ENCODE measurements around the gene SPSB4.
A peak's percentile ranks its signal among the peaks of the same experiment; 100 is the strongest.
"Not testable (repeated sequence)": the region's sequence is repeated elsewhere in the genome, so short reads cannot be mapped to it uniquely, and the experiment has no call there.

The SPSB4 gene

DNA sequence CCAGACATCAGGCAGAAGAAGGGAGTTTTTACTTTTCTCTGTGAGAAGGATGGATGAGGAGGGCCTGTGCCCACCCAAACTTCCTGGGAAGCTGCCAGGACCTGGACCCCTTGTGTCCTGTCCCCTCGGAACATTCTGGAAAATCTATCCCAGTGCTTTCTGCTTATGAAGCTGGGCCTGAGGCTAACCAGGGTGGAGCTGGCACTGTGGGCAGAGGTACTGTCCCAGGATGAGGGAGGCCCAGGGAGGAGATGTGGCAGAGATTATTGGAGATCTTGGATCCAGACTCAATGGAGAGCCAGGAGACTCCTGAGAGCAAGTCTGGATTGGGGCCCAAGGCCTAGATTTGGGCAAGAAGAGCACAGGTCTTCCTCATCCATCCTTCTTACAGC lies 44.4 kb downstream of the SPSB4 start:
- no peak for DNase-seq (ENCODE audit: low read depth)

- no peak for DNase-seq (ENCODE audit: low read depth)
Observed at GRCh38 chr3:141096164-141096563, 45.0 kb downstream of the SPSB4 start.

GRCh38 chr3:141096981-141097380 lies 45.8 kb downstream of the SPSB4 start:
- no peak for DNase-seq (ENCODE audit: low read depth)

GRCh38 chr3:141100112-141100511 lies 49.0 kb downstream of the SPSB4 start:
- no peak for DNase-seq (ENCODE audit: low read depth)

GRCh38 chr3:141100531-141101320 lies 49.6 kb downstream of the SPSB4 start:
- no peak for DNase-seq (ENCODE audit: low read depth)

DNA sequence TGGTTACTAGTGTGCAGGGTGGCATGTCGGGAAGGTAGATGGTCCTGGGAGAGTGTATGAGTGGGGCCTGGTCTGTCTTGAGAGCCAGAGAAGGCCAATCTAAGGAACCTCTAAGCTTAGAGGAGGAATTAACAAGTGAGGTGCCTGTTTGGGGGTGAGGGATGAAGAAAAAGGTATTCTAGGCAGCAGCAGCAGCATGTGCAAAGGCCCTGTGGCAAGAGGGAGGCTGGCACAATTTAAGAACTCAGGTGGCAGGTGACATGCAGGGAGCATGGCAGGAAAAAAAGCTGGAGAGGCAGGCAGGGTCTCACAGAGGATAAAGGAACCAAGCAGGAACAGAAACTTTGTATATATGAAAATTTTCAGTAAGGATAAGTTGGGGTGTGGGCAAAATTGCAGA lies 51.2 kb downstream of the SPSB4 start:
- DNase-seq (ENCODE audit: low read depth) = no peak

- no peak for DNase-seq (ENCODE audit: low read depth)
Observed at GRCh38 chr3:141103067-141103466, 51.9 kb downstream of the SPSB4 start.

DNA sequence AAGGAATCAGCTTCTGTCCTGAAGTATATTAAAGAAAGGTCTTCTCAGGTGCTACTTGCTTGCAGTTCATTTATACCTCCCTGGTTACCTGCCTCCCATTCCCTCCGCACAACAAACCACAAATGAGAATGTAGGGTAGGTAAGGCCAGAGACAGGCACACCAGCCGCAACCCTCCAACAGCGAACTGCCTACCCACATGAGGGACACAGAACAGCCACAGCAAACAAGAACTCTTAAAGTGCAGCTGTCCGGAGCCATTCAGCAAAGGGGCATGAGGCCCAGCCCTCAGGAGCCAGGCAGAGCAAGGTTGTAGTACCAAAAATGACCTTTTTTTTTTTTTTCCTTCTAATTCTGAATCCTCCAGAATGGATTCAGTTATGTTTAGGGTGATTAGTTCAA lies 52.4 kb downstream of the SPSB4 start:
- DNase-seq (ENCODE audit: low read depth) = no peak

GRCh38 chr3:141104151-141104821 lies 53.1 kb downstream of the SPSB4 start:
- no peak for DNase-seq (ENCODE audit: low read depth)

- DNase-seq (ENCODE audit: low read depth) = peak; percentile 21
Observed at GRCh38 chr3:141105828-141106628, 54.9 kb downstream of the SPSB4 start.

DNA sequence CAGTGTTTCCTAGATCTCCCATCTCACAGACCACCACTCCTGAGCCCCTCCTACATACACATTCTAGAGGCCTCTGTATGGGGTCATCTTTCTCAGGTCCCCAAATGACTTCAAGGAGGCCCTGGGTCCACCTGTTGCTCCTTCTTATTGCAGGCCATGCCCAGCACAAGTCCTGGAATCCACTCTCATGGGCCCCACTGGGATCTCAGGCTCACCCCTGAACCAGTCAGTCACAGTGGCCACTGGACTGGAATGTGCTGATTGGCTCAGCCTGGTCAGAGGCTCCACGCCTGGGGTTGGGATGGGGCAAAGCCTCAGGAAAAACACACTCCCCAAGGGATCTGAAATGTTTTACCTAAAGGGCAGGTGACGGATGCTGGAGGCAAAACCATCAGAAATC lies 55.7 kb downstream of the SPSB4 start:
- DNase-seq (ENCODE audit: low read depth) = no peak

- no peak for DNase-seq (ENCODE audit: low read depth)
Observed at GRCh38 chr3:141108039-141108438, 56.9 kb downstream of the SPSB4 start.

DNA sequence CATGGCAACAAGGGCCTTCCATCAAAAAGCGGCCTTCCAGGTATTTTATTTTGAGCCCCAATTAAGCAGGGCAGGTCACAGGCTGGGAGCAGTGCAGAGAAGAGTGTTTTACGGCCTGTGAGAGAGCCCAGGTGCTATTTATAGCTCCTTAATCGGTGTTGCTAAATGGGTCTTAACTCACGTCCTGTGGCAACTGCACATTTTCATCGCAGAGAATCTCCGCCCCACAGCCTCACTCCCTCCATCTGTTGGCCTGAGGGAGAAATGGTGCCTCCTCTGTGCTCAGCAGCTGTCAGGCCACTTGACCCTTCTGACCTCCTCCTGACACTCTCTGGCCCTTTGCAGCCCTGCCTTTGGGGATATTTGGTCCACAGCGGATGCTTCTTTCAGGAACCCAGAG lies 58.6 kb downstream of the SPSB4 start:
- DNase-seq (ENCODE audit: low read depth) = no peak

GRCh38 chr3:141110322-141110721 lies 59.2 kb downstream of the SPSB4 start:
- no peak for DNase-seq (ENCODE audit: low read depth)

- DNase-seq (ENCODE audit: low read depth) = no peak
Observed at GRCh38 chr3:141111364-141112155, 60.4 kb downstream of the SPSB4 start.

GRCh38 chr3:141112686-141113297 lies 61.6 kb downstream of the SPSB4 start:
- no peak for DNase-seq (ENCODE audit: low read depth)

DNA sequence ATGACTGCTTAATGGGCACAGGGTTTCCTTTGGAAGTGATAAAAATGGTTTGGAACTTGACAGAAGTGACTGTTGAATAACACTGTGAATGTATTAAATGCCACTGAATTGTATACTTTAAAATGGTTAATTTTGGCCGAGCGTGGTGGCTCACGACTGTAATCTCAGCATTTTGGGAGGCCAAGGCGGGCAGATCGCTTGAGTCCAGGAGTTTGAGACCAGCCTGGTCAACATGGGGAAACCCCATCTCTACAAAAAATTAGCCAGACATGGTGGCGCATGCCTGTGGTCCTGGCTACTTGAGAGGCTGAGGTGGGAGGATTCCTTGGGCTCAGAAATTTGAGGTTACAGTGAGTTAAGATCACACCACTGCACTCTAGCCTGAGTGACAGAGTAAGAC lies 62.5 kb downstream of the SPSB4 start:
- not testable (repeated sequence) for DNase-seq (ENCODE audit: low read depth)

GRCh38 chr3:141114179-141114745 lies 63.1 kb downstream of the SPSB4 start:
- DNase-seq (ENCODE audit: low read depth) = no peak

DNA sequence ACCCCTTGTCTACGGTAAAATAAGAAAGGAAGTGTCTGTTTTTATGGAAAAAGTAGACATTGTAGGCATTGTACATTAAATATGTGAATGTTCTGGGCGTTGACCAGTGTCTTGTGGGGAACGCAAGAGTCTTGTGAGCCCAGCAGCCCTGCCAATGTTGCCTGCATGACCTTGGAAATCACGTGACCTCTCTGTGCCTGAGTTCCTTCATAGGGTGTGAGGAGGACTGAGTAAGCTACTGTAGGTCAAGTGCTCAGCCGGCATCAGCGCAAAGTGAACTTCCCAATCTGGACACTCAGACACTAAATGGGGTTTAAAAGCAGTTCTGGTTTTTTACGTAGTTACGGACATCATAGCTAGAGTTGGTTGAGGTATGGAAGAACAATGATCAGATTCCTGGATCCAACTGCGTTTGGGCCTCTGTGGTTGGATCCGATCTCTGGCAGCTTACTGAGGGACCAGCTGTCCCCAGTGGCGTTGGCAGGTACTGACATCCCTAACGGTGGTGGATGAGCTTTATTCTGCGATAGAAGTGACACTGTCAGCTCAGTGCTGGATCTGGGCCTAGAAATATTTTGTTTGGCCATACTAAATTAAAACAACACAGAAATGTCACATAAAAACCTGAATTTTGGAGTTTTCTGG lies 63.8 kb downstream of the SPSB4 start:
- DNase-seq (ENCODE audit: low read depth) = no peak

DNA sequence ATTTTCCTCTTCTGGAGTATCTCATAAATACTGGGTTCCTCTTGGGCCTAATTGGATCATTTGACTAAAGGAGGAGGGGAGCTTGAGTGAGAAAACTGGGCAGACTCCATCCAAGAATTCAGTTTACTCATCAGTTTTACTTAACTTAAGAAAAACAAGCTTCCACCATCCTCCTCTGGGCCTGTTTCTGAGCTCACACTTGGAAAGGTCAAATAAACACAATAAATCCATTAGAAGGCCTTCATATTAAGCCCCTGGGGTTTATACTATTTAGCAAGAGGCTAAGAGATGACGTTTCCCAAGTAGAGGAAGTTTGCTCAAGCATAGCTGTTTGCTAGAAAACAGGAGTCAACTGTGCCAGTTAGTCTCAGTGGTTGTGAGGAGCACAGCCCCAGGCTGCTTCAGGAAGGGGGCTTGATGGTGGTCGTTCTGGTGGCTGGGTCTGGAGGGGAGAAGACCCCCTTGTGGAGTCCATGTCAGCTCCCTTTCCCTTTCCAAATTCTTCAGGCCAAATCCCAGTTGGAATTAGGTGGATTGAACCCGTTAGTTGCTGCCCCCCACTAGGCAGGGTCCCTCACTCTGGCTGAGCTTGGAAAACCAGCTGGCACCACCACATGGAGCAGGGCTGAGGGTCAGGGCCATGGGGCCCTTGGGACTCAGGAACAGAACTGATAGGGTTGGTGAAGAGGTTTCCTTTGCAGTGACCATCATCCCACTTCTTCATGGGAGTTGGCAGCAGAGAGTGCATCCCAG lies 64.8 kb downstream of the SPSB4 start:
- no peak for DNase-seq (ENCODE audit: low read depth)

Measured in stimulated activated CD8-positive, alpha-beta memory T cell treated with anti-CD3 and anti-CD28 coated beads, Interleukin-4, amount 100 ng/mL, for 24 hours (primary cell).